Stimulated activated CD8-positive, alpha-beta memory T cell treated with anti-CD3 and anti-CD28 coated beads, Interleukin-4, amount 100 ng/mL, for 48 hours (primary cell): ENCODE data around the gene PDZD11.
"Not testable (repeated sequence)": the region's sequence is repeated elsewhere in the genome, so short reads cannot be mapped to it uniquely, and the experiment has no call there.

Experiments used
- DNase-seq: peaks from one replicate; pipeline ENCODE4 v3.0.0-alpha.2; 2020

Gene PDZD11

GRCh38 chrX:70255452-70255851 lies 34.3 kb downstream of the PDZD11 start:
- DNase-seq = no peak

GRCh38 chrX:70254909-70255308 lies 34.8 kb downstream of the PDZD11 start:
- no peak for DNase-seq

- DNase-seq = no peak
Observed at GRCh38 chrX:70254063-70254400, 35.7 kb downstream of the PDZD11 start.

GRCh38 chrX:70253377-70254062 lies 36.2 kb downstream of the PDZD11 start:
- DNase-seq = no peak

GRCh38 chrX:70252491-70252890 lies 37.2 kb downstream of the PDZD11 start:
- no peak for DNase-seq

- DNase-seq = no peak
Observed at GRCh38 chrX:70247252-70247651, 42.5 kb downstream of the PDZD11 start.

- no peak for DNase-seq
Observed at GRCh38 chrX:70244881-70245280, 44.8 kb downstream of the PDZD11 start.

GRCh38 chrX:70243601-70244000 lies 46.1 kb downstream of the PDZD11 start:
- DNase-seq = not testable (repeated sequence)

- no peak for DNase-seq
Observed at GRCh38 chrX:70241501-70241900, 48.2 kb downstream of the PDZD11 start.

GRCh38 chrX:70240751-70241150 lies 49.0 kb downstream of the PDZD11 start:
- DNase-seq = no peak
